GM10248 (cell line): ENCODE measurements around the gene CD164L2.

Experiments used
- CTCF ChIA-PET: fragments of 300-600 bp; sonication (Branson Sonifier 250); formaldehyde crosslinking; extraction: SDS; loops from one replicate; lab custom pipeline; 2021; ENCODE audit warnings: antibody characterized with exemption; lab: Yijun Ruan, JAX
- POLR2A ChIA-PET: fragments of 350-650 bp; sonication (Branson Sonifier 250); formaldehyde crosslinking; extraction: SDS; loops from one replicate; lab custom pipeline; 2020; ENCODE audit warnings: antibody characterized with exemption; lab: Yijun Ruan, JAX
- DNase-seq: peaks from one replicate; pipeline ENCODE4 v3.0.0; 2012; ENCODE audit errors: extremely low spot score
- TF ChIP-seq, protein P1 (sequence below): IDR thresholded peaks from 2 replicates; pipeline ENCODE4 v1.5.1; 2012; ENCODE audit warnings: mild to moderate bottlenecking, low read depth; ENCODE audit errors: extremely low read depth, missing control alignments, control extremely low read depth

The CD164L2 gene

DNA sequence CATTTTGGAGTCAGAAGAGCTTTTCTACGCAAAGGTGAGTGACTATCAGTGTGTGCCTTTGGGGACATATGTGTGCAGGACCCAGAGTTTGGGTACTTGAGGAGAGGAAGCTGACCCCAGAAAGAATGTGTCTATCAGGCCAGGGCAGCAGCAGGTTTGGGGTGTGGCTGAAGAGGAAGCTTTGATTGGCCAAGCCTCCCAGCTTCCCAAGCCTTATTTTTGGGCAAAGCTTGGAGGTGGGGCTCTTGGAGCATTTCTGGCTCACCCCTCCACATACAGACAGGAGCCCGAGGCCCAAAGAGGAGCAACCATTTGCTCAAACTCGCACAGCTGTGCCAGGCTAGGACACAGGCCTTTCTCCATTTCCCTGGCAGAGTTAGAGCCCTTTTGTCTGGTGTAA is 14.0 kb upstream of the CD164L2 start:
- no peak for DNase-seq
- ChIA-PET CTCF (interaction anchor here (1.0 to 14.3 kb wide), 16 partner anchors 11 to 352 kb away, joined by 3 to 324 read pairs (median 12); partner anchors contain the start of genes AHDC1 and MAP3K6), POLR2A (interaction anchor here (2.4 kb wide), 1 partner anchor 97 kb away, joined by 6 read pairs; no protein-coding TSS in a partner anchor)
- TF ChIP-seq, protein P1, sequence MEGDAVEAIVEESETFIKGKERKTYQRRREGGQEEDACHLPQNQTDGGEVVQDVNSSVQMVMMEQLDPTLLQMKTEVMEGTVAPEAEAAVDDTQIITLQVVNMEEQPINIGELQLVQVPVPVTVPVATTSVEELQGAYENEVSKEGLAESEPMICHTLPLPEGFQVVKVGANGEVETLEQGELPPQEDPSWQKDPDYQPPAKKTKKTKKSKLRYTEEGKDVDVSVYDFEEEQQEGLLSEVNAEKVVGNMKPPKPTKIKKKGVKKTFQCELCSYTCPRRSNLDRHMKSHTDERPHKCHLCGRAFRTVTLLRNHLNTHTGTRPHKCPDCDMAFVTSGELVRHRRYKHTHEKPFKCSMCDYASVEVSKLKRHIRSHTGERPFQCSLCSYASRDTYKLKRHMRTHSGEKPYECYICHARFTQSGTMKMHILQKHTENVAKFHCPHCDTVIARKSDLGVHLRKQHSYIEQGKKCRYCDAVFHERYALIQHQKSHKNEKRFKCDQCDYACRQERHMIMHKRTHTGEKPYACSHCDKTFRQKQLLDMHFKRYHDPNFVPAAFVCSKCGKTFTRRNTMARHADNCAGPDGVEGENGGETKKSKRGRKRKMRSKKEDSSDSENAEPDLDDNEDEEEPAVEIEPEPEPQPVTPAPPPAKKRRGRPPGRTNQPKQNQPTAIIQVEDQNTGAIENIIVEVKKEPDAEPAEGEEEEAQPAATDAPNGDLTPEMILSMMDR: no peak

DNA sequence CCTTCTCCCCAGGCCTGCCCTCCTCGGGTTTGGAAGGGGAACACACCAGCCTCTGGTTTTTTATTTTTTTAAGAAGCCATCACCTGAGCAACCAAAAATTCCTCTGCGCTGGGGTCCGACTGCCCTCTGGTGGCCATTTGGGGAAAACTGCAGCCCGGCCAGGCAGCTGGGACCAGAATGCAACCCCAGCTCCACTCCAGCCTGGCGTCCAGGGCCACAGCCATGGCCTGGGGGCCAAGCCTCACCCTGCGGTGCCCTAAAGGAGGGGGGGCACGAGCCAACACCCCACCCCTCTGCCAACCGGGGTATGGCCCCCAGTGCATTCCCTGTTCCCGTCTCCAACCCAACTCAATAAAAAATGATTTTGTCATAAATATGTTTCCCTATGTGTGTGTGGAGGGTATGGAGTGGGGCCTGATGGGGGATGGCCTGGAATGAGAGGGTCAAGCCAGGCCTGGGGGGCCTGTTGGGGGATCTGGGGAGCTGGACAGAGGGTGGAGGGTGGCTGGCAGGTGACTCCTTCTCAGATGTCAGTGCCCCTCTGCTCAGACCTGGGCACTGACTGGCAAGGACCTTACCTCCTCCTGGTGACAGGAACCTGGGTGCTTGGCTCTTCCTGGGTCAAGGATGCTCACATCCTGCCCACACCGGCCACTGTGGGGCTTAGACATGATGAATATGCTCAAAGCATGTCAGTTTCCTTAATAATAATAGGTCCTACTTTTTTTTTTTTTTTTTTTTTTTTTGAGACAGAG is 12.5 kb upstream of the CD164L2 start:
- POLR2A ChIA-PET: interaction anchor here (0.6 to 0.7 kb wide), 3 partner anchors 12 to 240 kb away, joined by 4 read pairs; no protein-coding TSS in a partner anchor
- TF ChIP-seq, protein P1: peak; percentile 93
- DNase-seq: peak; percentile 86
- CTCF ChIA-PET: interaction anchor here (0.6 to 14.3 kb wide), 44 partner anchors 8 to 377 kb away, joined by 3 to 324 read pairs (median 5); partner anchors contain the start of genes AHDC1, FCN3, MAP3K6 and STX12

DNA sequence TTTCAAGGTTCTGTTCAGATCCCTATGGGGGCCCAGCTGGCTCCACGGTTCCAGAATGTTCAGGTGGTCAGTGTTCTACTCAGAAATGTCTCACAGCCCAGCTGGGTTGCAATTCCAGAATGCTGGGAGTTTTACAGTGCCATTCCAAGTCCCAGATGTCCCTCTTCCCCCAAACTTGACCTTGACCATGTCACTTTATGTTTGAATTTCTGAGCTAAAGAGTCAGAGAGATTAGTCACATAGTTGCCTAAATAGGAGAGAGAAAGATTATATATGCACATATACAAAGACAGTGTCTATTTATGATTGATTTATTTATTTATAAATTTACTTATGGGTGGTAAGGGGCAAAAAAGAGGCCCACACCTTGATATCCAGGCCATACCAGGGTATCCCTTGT is 11.8 kb upstream of the CD164L2 start:
- POLR2A ChIA-PET: interaction anchor here (0.7 kb wide), 1 partner anchor 93 kb away, joined by 3 read pairs; no protein-coding TSS in a partner anchor
- TF ChIP-seq, protein P1: no peak
- DNase-seq: no peak
- CTCF ChIA-PET: interaction anchor here (0.6 to 14.3 kb wide), 45 partner anchors 8 to 378 kb away, joined by 3 to 324 read pairs (median 5); partner anchors contain the start of genes AHDC1, FCN3, MAP3K6 and STX12

DNA sequence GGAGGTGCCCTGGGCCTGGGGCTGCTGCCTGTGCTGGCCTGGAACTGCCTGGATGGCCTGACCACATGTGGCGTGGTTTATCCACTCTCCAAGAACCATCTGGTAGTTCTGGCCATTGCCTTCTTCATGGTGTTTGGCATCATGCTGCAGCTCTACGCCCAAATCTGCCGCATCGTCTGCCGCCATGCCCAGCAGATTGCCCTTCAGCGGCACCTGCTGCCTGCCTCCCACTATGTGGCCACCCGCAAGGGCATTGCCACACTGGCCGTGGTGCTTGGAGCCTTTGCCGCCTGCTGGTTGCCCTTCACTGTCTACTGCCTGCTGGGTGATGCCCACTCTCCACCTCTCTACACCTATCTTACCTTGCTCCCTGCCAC is 11.1 kb upstream of the CD164L2 start:
- CTCF ChIA-PET: interaction anchor here (0.7 to 14.3 kb wide), 31 partner anchors 8 to 349 kb away, joined by 3 to 324 read pairs (median 7); partner anchors contain the start of genes AHDC1, MAP3K6 and SYTL1
- no peak for DNase-seq
- POLR2A ChIA-PET: interaction anchor here (0.7 kb wide), 1 partner anchor 92 kb away, joined by 3 read pairs; no protein-coding TSS in a partner anchor
- TF ChIP-seq, protein P1: no peak

DNA sequence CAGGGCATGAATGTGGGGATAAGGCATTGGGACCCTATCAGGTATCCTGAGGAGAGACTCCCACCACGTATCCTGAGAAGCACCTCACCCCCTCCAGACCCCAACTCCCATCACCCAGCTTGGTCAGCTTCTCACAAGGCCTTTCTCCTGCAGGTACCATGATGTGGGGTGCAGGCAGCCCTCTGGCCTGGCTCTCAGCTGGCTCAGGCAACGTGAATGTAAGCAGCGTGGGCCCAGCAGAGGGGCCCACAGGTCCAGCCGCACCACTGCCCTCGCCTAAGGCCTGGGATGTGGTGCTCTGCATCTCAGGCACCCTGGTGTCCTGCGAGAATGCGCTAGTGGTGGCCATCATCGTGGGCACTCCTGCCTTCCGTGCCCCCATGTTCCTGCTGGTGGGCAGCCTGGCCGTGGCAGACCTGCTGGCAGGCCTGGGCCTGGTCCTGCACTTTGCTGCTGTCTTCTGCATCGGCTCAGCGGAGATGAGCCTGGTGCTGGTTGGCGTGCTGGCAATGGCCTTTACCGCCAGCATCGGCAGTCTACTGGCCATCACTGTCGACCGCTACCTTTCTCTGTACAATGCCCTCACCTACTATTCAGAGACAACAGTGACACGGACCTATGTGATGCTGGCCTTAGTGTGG is 10.6 kb upstream of the CD164L2 start:
- TF ChIP-seq, protein P1: no peak
- ChIA-PET CTCF (interaction anchor here (0.9 to 14.3 kb wide), 9 partner anchors 10 to 292 kb away, joined by 3 to 324 read pairs (median 11); partner anchors contain the start of gene AHDC1), POLR2A (no interaction called here)
- no peak for DNase-seq

DNA sequence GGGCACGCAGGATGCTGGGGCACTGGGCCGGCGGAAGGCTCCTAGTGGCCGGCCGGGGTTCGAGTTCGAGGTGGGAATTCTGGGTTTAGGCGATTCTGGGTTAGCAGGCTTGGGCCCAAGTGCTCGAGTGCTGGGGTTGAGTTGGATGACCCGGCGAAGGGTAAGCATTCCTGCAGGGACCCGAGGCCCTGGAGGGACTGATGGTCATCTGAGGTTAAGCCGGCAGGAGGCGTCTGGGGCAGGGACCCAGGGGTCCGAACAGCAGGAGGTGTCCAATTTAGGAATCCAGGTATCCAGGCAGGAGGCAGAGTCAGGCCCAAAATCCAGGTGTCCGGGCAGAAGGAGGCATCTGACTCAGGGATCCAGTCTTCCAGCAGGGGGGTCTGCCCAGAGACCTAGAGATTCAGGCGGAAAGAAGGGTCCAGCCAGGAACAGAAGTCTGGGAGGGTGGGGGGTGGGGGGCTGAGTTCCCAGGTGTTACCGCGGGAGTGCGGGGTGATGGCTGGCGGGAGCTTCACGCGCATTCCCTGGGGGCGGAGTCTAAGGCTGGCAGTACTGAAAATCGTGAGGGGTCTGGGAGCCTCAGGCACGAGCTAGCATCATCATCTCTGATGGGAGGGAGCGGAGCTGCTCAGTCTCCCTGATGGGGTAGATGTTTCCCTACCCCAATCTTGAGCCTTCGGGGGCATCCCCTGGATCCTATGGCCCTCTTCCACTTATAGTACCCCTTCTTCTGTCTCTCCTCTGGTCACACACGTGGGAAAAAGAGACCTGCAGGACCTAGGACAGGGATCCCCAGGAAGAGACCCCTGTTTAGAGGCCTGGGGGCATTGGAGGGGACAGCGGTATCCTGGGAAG is 9.9 kb upstream of the CD164L2 start:
- POLR2A ChIA-PET: no interaction called here
- CTCF ChIA-PET: interaction anchor here (0.5 to 14.3 kb wide), 5 partner anchors 9 to 94 kb away, joined by 3 to 324 read pairs (median 4); no protein-coding TSS in a partner anchor
- TF ChIP-seq, protein P1: peak; percentile 13
- no peak for DNase-seq
